OCI-LY7 (cell line): Measurements from ENCODE around the gene ADAM23. TPM values are rescaled to one million over a fixed set of nuclear protein-coding genes. Genes with fewer than 3 reads are reported as not detected.

Source experiments
- BruUV-seq: library from RNA; stranded (reverse); fragments of 400-500 nt; replicated peaks from 2 replicates; lab custom pipeline; 2021; lab: Mats Ljungman, UMichigan
- CTCF ChIA-PET: fragments of 300-600 bp; sonication (Branson Sonifier 250); formaldehyde crosslinking; loops from one replicate; lab custom pipeline; 2022; ENCODE audit warnings: antibody characterized with exemption; ENCODE audit not compliant: unreplicated experiment; lab: Charles Lee
- POLR2A ChIA-PET: fragments of 300-600 bp; sonication (Branson Sonifier 250); formaldehyde crosslinking; loops from one replicate; lab custom pipeline; 2022; ENCODE audit warnings: antibody characterized with exemption; lab: Charles Lee
- DNase-seq: peaks from one replicate; pipeline ENCODE4 v3.0.0-alpha.2; 2015; ENCODE audit warnings: low spot score
- H2AFZ ChIP-seq: fragments of 200-600 bp; sonication (generic), shearing (Covaris generic); 2 replicates; pipeline ENCODE4 v1.6.1; 2014; ENCODE audit warnings: mild to moderate bottlenecking, antibody characterized with exemption, low read length, moderate library complexity
- H3K27ac ChIP-seq: fragments of 200-600 bp; sonication (generic); 2 replicates; pipeline ENCODE4 v1.5.1; 2014; ENCODE audit warnings: mixed run types, low read depth, mild to moderate bottlenecking, moderate library complexity, low read length, inconsistent platforms; ENCODE audit not compliant: poor library complexity, severe bottlenecking
- H3K36me3 ChIP-seq: fragments of 200-600 bp; sonication (generic); 2 replicates; pipeline ENCODE4 v1.6.1; 2014; ENCODE audit warnings: mild to moderate bottlenecking, antibody characterized with exemption, low read length, moderate library complexity, mixed read lengths; ENCODE audit not compliant: insufficient read depth
- H3K4me1 ChIP-seq: fragments of 200-600 bp; sonication (generic); 2 replicates; pipeline ENCODE4 v1.5.1; 2014; ENCODE audit warnings: mild to moderate bottlenecking, low read length; ENCODE audit not compliant: insufficient read depth, poor library complexity, severe bottlenecking
- H3K4me2 ChIP-seq: fragments of 200-600 bp; sonication (generic); 2 replicates; pipeline ENCODE4 v1.6.1; 2014; ENCODE audit warnings: mild to moderate bottlenecking, low read length
- H3K4me3 ChIP-seq: fragments of 200-600 bp; sonication (generic); 2 replicates; pipeline ENCODE4 v1.5.1; 2014; ENCODE audit warnings: mild to moderate bottlenecking, low read depth, low read length; ENCODE audit not compliant: poor library complexity, severe bottlenecking
- H3K79me2 ChIP-seq: fragments of 200-600 bp; sonication (generic); 2 replicates; pipeline ENCODE4 v1.6.1; 2016; ENCODE audit warnings: low read depth, mild to moderate bottlenecking, low read length, moderate library complexity, mixed read lengths; ENCODE audit not compliant: insufficient read depth
- H3K9me2 ChIP-seq: fragments of 200-600 bp; sonication (generic); 2 replicates; pipeline ENCODE4 v1.6.1; 2016; ENCODE audit warnings: mild to moderate bottlenecking, low read length, mixed read lengths; ENCODE audit not compliant: insufficient read depth
- H3K9me3 ChIP-seq: fragments of 200-600 bp; sonication (generic); 2 replicates; pipeline ENCODE4 v1.6.1; 2014; ENCODE audit warnings: mild to moderate bottlenecking, mixed run types, low read length, mixed read lengths
- H4K20me1 ChIP-seq: fragments of 200-600 bp; sonication (generic); 2 replicates; pipeline ENCODE4 v1.6.1; 2014; ENCODE audit warnings: mild to moderate bottlenecking, antibody characterized with exemption, low read length, moderate library complexity, mixed read lengths; ENCODE audit not compliant: insufficient read depth
- EZH2phosphoT487 ChIP-seq: fragments of 200-600 bp; sonication (generic); IDR thresholded peaks from 2 replicates; pipeline ENCODE4 v1.6.1; 2018; ENCODE audit warnings: low read depth, borderline replicate concordance, mild to moderate bottlenecking, mixed run types, antibody characterized with exemption, low read length, moderate library complexity, mixed read lengths
- intact Hi-C: fragments of 100-400 bp; cut with micrococcal nuclease; formaldehyde crosslinking; loops from one replicate; pipeline ENCODE4 v1.10.0; 2022; ENCODE audit not compliant: unreplicated experiment
- total RNA-seq, 2 experiments: library from RNA; depleted of rRNA in 1 of 2; stranded (reverse); fragments of >200 nt in 1 of 2; shearing (Covaris generic) in 1 of 2; gene quantifications; 2 replicates each; pipeline ENCODE4 v1.2.3, GENCODE V29; 2014 to 2022
- TF ChIP-seq, protein P1 (sequence below): fragments of 200-600 bp; sonication (generic); conservative IDR thresholded peaks from 2 replicates; pipeline ENCODE4 v1.5.1; 2014; ENCODE audit warnings: mild to moderate bottlenecking, antibody characterized with exemption, low read length, moderate library complexity, mixed read lengths

Gene ADAM23
- total RNA-seq, 2 experiments from 2014 or later, result 0.53 TPM; not detected in 1

DNA sequence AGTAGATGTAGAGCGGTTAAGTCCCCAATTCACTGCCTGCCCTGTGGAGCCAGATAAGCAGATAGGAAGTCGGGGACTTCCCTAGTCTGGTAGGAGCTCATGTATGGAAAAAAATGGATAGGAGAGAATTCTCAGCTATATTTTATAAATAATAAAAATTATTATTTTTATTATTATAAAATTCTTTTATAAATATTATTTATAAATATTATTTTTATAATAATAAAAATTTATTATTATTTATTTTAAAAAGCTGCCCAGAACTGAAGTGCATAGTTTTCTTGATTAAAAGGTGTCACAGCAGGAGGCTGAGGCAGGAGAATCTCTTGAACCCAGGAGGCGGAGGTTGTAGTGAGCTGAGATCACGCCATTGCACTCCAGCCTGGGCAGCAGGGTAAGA lies 97.4 kb downstream of the ADAM23 start:
- DNase-seq, result no peak
- no peaks in the 10 kb centered on the region for H3K36me3 ChIP-seq
- no peak overlapping the region for H2AFZ ChIP-seq
- CTCF ChIA-PET, result no interaction called here
- POLR2A ChIA-PET, result no interaction called here
- H3K4me2 ChIP-seq, result no peak overlapping the region
- H3K9me2 ChIP-seq, result no peaks in the 10 kb centered on the region
- intact Hi-C loops, result no loop called here
- H3K4me3 ChIP-seq, result no peak overlapping the region
- no peaks in the 10 kb centered on the region for H3K9me3 ChIP-seq
- TF ChIP-seq EZH2phosphoT487, result no peak
- TF ChIP-seq, protein P1, sequence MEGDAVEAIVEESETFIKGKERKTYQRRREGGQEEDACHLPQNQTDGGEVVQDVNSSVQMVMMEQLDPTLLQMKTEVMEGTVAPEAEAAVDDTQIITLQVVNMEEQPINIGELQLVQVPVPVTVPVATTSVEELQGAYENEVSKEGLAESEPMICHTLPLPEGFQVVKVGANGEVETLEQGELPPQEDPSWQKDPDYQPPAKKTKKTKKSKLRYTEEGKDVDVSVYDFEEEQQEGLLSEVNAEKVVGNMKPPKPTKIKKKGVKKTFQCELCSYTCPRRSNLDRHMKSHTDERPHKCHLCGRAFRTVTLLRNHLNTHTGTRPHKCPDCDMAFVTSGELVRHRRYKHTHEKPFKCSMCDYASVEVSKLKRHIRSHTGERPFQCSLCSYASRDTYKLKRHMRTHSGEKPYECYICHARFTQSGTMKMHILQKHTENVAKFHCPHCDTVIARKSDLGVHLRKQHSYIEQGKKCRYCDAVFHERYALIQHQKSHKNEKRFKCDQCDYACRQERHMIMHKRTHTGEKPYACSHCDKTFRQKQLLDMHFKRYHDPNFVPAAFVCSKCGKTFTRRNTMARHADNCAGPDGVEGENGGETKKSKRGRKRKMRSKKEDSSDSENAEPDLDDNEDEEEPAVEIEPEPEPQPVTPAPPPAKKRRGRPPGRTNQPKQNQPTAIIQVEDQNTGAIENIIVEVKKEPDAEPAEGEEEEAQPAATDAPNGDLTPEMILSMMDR, result no peak
- no TSS peak for BruUV-seq
- H3K4me1 ChIP-seq, result no peaks in the 10 kb centered on the region
- H3K79me2 ChIP-seq, result no peaks in the 10 kb centered on the region
- no peak overlapping the region for H3K27ac ChIP-seq
- H4K20me1 ChIP-seq, result no peaks in the 10 kb centered on the region

DNA sequence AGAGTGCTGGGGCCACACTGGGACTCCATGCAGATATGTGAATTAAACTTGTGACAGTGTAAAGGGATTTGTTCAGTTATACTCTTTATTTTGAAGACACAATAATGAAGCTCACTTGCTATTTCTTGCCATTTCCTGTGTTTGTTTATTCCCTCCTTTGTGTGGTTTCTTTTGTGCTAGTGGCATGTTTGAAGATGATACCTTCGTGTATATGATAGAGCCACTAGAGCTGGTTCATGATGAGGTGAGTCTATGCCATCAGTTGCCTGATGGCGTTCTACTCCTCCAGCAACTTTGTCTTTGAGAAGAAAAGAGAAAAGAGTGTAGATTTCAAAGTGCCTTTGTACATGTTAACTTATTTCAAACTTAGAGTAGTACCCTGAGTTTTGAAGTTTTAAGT lies 99.7 kb downstream of the ADAM23 start:
- no peak for TF ChIP-seq EZH2phosphoT487
- TF ChIP-seq, protein P1, result no peak

DNA sequence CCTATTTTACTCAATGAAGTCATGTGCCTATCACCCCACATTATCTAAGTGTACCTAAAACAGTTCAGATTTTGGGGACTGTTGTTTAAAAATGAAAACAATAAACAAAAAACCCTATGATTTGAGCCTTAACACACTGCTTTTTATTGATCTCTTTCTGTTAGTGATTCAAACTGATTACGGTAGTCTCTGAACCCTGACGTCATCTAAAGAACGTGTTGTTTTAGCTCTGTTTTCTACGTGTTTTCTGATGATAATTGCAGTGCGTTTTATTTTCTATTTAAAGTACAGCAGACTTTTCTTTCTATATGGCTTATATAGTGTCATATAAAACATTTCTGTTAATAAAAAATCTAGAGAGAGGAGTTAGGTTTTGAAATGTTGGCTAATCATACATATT lies 105.1 kb downstream of the ADAM23 start:
- Histone ChIP-seq H3K9me3 (no peaks in the 10 kb centered on the region), H3K4me3 (no peak overlapping the region), H3K4me2 (no peak overlapping the region), H3K27ac (no peak overlapping the region), H4K20me1 (no peaks in the 10 kb centered on the region), H3K79me2 (no peaks in the 10 kb centered on the region), H3K9me2 (no peaks in the 10 kb centered on the region), H3K4me1 (no peaks in the 10 kb centered on the region), H2AFZ (no peak overlapping the region), H3K36me3 (no peaks in the 10 kb centered on the region)
- ChIA-PET CTCF (no interaction called here), POLR2A (interaction anchor here (2.1 kb wide), 1 partner anchor 9 kb away, joined by 4 read pairs; no protein-coding TSS in a partner anchor)
- DNase-seq, result no peak
- no TSS peak for BruUV-seq
- no peak for TF ChIP-seq EZH2phosphoT487
- TF ChIP-seq, protein P1, result no peak
- intact Hi-C loops, result no loop called here

More for the DNA sequence above, 99.7 kb downstream of the ADAM23 start:
- ChIA-PET POLR2A (no interaction called here), CTCF (no interaction called here)
- Histone ChIP-seq H4K20me1 (no peaks in the 10 kb centered on the region), H3K36me3 (no peaks in the 10 kb centered on the region), H3K79me2 (no peaks in the 10 kb centered on the region), H3K4me1 (no peaks in the 10 kb centered on the region), H3K27ac (no peak overlapping the region), H3K4me2 (no peak overlapping the region), H3K9me2 (no peaks in the 10 kb centered on the region), H3K4me3 (no peak overlapping the region), H3K9me3 (no peaks in the 10 kb centered on the region), H2AFZ (no peak overlapping the region)
- no peak for DNase-seq
- no TSS peak for BruUV-seq
- intact Hi-C loops, result no loop called here
